GM21576 (cell line): ENCODE measurements around the gene QPRT.
"Not testable (repeated sequence)": the region's sequence is repeated elsewhere in the genome, so short reads cannot be mapped to it uniquely, and the experiment has no call there.

ENCODE experiments used
- ATAC-seq: cut with Tn5 transposase; IDR thresholded peaks from one replicate; pipeline ENCODE4 v1.9.1; 2021; ENCODE audit warnings: mild to moderate bottlenecking, moderate library complexity; ENCODE audit not compliant: unreplicated experiment

The QPRT gene

GRCh38 chr16:29689490-29690351, 10.7 kb downstream of the QPRT start:
- ATAC-seq: not testable (repeated sequence)

DNA sequence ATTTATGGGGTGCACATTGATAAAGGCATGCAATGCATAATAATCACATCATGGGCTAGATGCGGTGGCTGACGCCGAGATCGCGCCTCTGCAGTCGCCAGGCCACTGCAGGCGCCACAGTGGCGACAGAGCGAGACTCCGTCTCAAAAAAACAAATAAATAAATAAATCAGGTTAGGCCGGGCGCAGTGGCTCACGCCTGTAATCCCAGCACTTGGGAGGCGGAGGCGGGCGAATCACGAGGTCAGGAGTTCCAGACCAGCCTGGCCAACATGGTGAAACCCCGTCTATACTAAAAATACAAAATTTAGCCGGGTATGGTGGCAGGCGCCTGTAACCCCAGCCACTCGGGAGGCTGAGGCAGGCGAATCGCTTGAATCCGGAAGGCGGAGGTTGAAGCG, 13.6 kb downstream of the QPRT start:
- ATAC-seq: not testable (repeated sequence)

DNA sequence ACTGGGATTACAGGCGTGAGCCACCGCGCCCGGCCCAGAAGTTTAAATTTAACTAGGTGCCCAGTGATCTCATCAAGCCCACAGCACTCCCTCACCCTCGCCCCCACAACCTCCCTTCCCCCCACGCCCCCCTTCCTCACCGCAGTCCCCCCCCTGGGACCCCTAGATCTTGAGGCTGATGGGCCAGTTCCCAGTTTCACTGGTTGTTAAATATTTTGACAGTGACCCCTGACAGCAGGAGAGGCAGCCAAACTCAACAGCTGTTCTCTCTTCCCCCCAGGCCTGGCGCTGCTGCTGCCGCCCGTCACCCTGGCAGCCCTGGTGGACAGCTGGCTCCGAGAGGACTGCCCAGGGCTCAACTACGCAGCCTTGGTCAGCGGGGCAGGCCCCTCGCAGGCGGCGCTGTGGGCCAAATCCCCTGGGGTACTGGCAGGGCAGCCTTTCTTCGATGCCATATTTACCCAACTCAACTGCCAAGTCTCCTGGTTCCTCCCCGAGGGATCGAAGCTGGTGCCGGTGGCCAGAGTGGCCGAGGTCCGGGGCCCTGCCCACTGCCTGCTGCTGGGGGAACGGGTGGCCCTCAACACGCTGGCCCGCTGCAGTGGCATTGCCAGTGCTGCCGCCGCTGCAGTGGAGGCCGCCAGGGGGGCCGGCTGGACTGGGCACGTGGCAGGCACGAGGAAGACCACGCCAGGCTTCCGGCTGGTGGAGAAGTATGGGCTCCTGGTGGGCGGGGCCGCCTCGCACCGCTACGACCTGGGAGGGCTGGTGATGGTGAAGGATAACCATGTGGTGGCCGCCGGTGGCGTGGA, 15.6 kb downstream of the QPRT start:
- ATAC-seq: no peak

GRCh38 chr16:29695675-29696074, 16.7 kb downstream of the QPRT start:
- not testable (repeated sequence) for ATAC-seq

GRCh38 chr16:29696881-29697331, 17.9 kb downstream of the QPRT start:
- ATAC-seq: no peak

- ATAC-seq: no peak
These were observed 18.4 kb downstream of the QPRT start for GRCh38 chr16:29697391-29697790.

- ATAC-seq: no peak
These were observed 19.1 kb downstream of the QPRT start for GRCh38 chr16:29698042-29698441.

DNA sequence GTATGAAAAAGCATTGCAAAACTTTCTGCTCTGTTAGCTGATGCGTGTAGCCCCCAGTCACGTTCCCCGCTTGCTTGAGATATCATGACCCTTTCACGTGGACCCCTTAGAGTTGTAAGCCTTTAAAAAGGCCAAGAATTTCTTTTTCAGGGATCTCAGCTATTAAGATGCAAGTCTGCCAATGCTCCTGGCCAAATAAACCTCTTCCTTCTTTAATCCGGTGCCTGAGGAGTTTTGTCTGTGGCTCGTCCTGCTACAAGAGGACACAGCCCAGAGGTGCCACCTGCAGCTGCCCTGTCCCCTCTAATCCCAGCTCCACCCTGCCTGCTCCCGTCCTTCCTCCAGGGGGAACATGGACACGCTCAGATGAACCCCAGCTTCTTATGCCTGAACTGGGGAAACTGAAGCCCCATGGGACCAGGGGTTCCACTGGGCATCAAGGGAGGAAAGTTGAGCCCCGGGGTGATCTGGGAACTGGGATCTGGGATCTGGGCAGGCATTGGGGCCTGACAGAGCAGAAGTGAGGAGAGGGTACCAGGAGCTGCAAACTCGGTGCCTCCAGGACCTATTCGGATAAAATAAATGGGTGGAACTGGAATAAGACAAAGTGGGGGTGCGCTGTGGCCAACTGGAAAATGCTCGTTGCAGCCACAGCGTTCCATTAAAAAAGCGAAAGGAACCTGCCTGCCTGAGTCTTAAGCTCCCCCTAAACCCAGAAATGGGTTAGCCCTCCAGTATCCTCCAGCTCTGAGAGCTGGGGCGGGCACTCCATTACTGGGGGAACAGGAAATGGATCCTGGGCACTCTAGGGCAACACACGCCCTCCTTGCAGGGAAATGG, 19.7 kb downstream of the QPRT start:
- no peak for ATAC-seq

DNA sequence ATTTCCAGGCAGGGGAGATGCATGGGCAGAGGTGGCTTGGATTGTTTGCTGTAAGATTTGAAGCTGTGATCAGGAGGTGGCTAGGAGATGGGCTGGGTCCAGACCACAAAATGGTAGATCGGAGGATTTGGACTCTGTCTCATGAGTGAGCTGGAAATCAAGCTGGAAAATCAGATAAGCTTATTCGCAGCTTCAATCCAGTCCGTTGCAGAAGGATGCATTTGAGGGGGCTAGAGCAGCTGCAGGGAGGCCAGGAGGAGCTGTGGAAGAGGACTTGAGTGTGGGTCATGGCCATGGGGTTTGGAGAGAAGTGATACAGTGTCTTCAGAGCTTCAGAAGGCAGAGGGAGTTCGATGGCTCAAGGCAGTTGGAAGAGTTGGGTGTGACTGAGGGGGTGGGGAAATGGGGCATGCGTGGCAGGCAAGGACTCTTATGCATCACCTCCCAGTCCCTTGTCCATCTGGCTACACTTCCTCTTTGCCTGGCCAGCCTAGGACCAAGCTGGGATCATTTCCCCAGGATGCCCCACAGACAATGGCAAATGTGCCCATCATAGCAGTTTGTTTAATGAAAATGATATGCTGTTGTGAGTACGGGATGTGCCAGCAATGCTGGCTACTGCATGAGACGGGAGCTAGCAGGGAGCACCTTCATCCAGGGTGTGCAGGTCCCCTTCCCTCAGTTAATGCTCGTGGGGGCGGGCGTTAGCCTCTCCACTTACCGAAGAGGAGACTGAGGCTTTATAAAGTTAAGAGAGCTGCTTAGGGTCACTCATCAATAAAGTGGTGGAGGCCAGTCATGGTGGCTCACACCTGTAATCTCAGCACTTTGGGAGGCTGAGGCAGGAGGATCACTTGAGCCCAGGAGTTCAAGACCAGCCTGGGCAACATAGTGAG, 20.6 kb downstream of the QPRT start:
- no peak for ATAC-seq

GRCh38 chr16:29700253-29700987, 21.4 kb downstream of the QPRT start:
- ATAC-seq: no peak

GRCh38 chr16:29701214-29701555, 22.2 kb downstream of the QPRT start:
- no peak for ATAC-seq

GRCh38 chr16:29702269-29702668, 23.3 kb downstream of the QPRT start:
- ATAC-seq: peak; percentile 25

DNA sequence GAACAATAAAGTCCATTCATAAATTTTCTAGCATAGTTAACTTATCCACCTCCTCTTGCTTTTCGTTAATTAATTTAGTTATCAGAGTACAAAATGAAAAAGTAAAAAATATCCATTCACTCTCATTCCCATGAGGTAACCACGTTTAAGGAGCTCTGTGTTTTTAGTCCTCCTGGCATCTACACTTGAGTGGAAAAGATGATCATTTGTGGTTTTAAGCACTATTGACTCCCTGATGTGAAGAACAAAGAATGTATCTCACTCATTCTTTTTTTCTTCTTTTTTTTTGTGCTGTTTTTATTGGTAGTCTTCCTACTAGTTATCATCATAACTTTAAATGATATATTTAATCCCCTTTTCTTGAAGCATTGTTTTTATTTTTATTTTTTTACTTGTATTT, 26.1 kb downstream of the QPRT start:
- ATAC-seq: no peak

- not testable (repeated sequence) for ATAC-seq
These were observed 28.2 kb downstream of the QPRT start for GRCh38 chr16:29707160-29707559.

- no peak for ATAC-seq
These were observed 30.1 kb downstream of the QPRT start for GRCh38 chr16:29708917-29709600.

DNA sequence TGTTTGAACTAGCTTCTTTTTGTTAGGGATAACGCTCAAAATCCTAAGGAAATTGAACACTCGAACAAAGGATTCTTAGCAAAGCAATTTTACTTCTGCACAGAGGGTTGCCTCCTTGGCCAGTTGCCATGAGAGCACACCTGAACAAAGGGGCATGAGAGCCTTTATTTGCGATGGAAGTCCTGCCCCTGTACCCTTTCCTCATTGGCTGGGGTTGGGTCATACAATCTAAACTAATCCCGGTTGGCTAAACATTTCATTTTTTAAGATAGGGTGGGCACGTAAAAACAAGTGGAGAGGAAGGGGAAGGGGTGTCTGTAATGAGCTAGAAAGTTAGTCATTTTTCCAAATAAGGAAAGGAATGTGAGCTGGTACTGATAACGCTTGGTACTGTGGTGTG, 30.7 kb downstream of the QPRT start:
- ATAC-seq: not testable (repeated sequence)

DNA sequence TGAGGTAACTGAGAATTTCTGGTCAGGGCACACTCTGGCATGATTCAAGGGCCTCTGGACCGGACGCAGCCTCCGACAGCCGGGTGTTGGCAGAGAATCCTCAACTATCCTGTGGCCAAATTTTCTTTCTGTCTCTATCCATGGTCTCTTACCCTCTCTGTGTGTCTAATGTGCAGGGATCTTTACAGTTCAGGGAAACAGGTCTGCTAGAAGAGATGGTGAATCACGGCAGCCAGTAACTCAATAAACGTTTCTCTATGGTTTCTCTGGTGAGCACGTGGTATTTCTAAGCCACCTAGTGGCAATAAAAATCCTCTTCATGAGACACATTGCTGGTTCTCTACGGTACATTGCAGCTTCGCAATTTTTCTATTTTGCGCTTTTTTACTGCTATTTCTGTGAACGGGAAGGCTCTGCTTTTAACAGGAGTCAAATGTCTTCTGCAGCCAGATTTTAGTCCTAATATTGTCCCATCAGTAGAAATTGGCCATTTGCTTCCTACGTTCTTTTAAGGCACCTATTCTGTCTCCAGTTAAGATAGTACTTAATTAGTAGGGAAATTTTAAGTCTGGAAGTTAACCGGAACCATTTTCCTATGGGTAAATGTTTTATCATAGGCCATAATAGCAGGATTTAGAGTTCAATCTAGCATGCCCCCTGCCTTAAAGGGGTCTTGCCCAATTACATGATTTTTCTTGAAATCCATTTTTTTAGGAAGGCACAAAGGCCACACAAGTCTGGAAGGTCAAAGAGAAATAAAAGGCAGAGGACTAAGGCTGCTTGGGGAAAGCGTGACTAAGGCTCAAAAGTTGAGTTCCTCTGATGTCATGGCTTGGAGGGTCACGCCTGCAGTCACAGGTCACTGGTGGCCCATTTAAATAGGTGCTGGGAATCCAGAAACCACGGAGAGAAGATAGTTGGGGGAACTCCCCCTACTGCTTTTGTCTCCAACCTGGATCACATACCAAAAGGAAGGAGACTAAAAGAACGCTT, 31.5 kb downstream of the QPRT start:
- no peak for ATAC-seq

- ATAC-seq: no peak
These were observed 33.8 kb downstream of the QPRT start for GRCh38 chr16:29712809-29713208.
